ENCODE results near the gene UPF3A.

GRCh38 chr13:114235697-114236096 is 45.7 kb upstream of the UPF3A start:
- TF ChIP-seq, protein P1, sequence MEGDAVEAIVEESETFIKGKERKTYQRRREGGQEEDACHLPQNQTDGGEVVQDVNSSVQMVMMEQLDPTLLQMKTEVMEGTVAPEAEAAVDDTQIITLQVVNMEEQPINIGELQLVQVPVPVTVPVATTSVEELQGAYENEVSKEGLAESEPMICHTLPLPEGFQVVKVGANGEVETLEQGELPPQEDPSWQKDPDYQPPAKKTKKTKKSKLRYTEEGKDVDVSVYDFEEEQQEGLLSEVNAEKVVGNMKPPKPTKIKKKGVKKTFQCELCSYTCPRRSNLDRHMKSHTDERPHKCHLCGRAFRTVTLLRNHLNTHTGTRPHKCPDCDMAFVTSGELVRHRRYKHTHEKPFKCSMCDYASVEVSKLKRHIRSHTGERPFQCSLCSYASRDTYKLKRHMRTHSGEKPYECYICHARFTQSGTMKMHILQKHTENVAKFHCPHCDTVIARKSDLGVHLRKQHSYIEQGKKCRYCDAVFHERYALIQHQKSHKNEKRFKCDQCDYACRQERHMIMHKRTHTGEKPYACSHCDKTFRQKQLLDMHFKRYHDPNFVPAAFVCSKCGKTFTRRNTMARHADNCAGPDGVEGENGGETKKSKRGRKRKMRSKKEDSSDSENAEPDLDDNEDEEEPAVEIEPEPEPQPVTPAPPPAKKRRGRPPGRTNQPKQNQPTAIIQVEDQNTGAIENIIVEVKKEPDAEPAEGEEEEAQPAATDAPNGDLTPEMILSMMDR (conservative IDR thresholded peaks at IDR 0.05; ENCODE audit: low read depth in 2 of 2), result no peak
- no peak for TF ChIP-seq EZH2 (IDR thresholded peaks at IDR 0.05; ENCODE audit: low read depth, unreplicated experiment)
- no peak for TF ChIP-seq EZH2phosphoT487 (IDR thresholded peaks at IDR 0.05; ENCODE audit: unreplicated experiment)
- TF ChIP-seq STAT1 (IDR thresholded peaks at IDR 0.05; ENCODE audit: unreplicated experiment), result no peak
